MCF 10A (cell line): ENCODE measurements around the gene RTN4R. TPM values are rescaled to one million over a fixed set of nuclear protein-coding genes. Genes with fewer than 3 reads are reported as not detected.

ENCODE experiments used
- BruUV-seq: library from RNA; stranded (reverse); fragments of 400-500 nt; replicated peaks from 2 replicates; lab custom pipeline; 2021; lab: Mats Ljungman, UMichigan
- CTCF ChIA-PET: fragments of 300-600 bp; sonication (Branson Sonifier 250); formaldehyde crosslinking; extraction: SDS; loops from one replicate; lab custom pipeline; 2021; ENCODE audit warnings: antibody characterized with exemption, inconsistent platforms; lab: Yijun Ruan, JAX
- POLR2A ChIA-PET: fragments of 300-600, 350-650 bp; sonication (Branson Sonifier 250); formaldehyde crosslinking; extraction: SDS; loops from one replicate; lab custom pipeline; 2020; ENCODE audit warnings: antibody characterized with exemption, inconsistent platforms; lab: Yijun Ruan, JAX
- DNase-seq: peaks from one replicate; pipeline ENCODE4 v3.0.0-alpha.2; 2018; ENCODE audit not compliant: unreplicated experiment
- H3K27ac Mint-ChIP-seq: one replicate; pipeline ENCODE4 v1.8.0; 2022; ENCODE audit warnings: mild to moderate bottlenecking, low read depth, mixed read lengths; ENCODE audit not compliant: unreplicated experiment
- H3K27me3 Mint-ChIP-seq: one replicate; pipeline ENCODE4 v1.8.0; 2022; ENCODE audit warnings: mixed read lengths; ENCODE audit not compliant: insufficient read depth, unreplicated experiment
- H3K36me3 Mint-ChIP-seq: one replicate; pipeline ENCODE4 v1.8.0; 2022; ENCODE audit warnings: mild to moderate bottlenecking, moderate library complexity, mixed read lengths; ENCODE audit not compliant: insufficient read depth, unreplicated experiment
- H3K4me1 Mint-ChIP-seq: one replicate; pipeline ENCODE4 v1.8.0; 2022; ENCODE audit warnings: mixed read lengths; ENCODE audit not compliant: insufficient read depth, unreplicated experiment
- H3K4me3 Mint-ChIP-seq: one replicate; pipeline ENCODE4 v1.8.0; 2022; ENCODE audit warnings: mild to moderate bottlenecking, moderate library complexity, mixed read lengths; ENCODE audit not compliant: unreplicated experiment
- H3K9me3 Mint-ChIP-seq: one replicate; pipeline ENCODE4 v1.8.0; 2022; ENCODE audit warnings: mixed read lengths; ENCODE audit not compliant: unreplicated experiment
- CTCF ChIP-seq: fragments of 200-600 bp; IDR thresholded peaks from one replicate; pipeline ENCODE4 v1.8.0; 2022; ENCODE audit warnings: antibody characterized with exemption, mild to moderate bottlenecking; ENCODE audit not compliant: unreplicated experiment
- intact Hi-C: fragments of 100-400 bp; cut with micrococcal nuclease; formaldehyde crosslinking; loops from 2 replicates; pipeline ENCODE4 v1.14.1; 2022
- total RNA-seq: library from RNA; stranded (reverse); gene quantifications from 2 replicates; pipeline ENCODE4 v1.2.3, GENCODE V29; 2022

The RTN4R gene
- total RNA-seq, 1 experiment from 2014 or later: 2.7 TPM

GRCh38 chr22:20199413-20199842 lies 68.7 kb downstream of the RTN4R start:
- H3K27me3 Mint-ChIP-seq: no peaks in the 10 kb centered on the region
- H3K4me1 Mint-ChIP-seq: no peaks in the 10 kb centered on the region
- no peaks in the 10 kb centered on the region for H3K9me3 Mint-ChIP-seq
- DNase-seq: no peak
- no TSS peak for BruUV-seq
- H3K4me3 Mint-ChIP-seq: no peak overlapping the region
- ChIA-PET CTCF (interaction anchor here (0.5 kb wide), 1 partner anchor 43 kb away, joined by 3 read pairs; no protein-coding TSS in a partner anchor), POLR2A (no interaction called here)
- intact Hi-C loops: no loop called here
- no peaks in the 10 kb centered on the region for H3K36me3 Mint-ChIP-seq
- no peak overlapping the region for H3K27ac Mint-ChIP-seq
- no peak for TF ChIP-seq CTCF

GRCh38 chr22:20198557-20199319 lies 69.4 kb downstream of the RTN4R start:
- ChIA-PET POLR2A (no interaction called here), CTCF (interaction anchor here (0.5 kb wide), 1 partner anchor 42 kb away, joined by 3 read pairs; no protein-coding TSS in a partner anchor)
- no peak for TF ChIP-seq CTCF
- H3K36me3 Mint-ChIP-seq: no peaks in the 10 kb centered on the region
- BruUV-seq: no TSS peak
- H3K9me3 Mint-ChIP-seq: no peaks in the 10 kb centered on the region
- no peaks in the 10 kb centered on the region for H3K27me3 Mint-ChIP-seq
- no peak overlapping the region for H3K4me3 Mint-ChIP-seq
- no peaks in the 10 kb centered on the region for H3K4me1 Mint-ChIP-seq
- intact Hi-C loops: no loop called here
- DNase-seq: no peak
- H3K27ac Mint-ChIP-seq: no peak overlapping the region

- Mint-ChIP-seq H3K27me3 (no peaks in the 10 kb centered on the region), H3K36me3 (no peaks in the 10 kb centered on the region), H3K27ac (no peak overlapping the region), H3K9me3 (no peaks in the 10 kb centered on the region), H3K4me3 (no peak overlapping the region), H3K4me1 (no peaks in the 10 kb centered on the region)
- no TSS peak for BruUV-seq
- intact Hi-C loops: no loop called here
- no peak for TF ChIP-seq CTCF
- DNase-seq: no peak
- CTCF ChIA-PET: interaction anchor here (0.7 to 0.9 kb wide), 2 partner anchors 41 to 42 kb away, joined by 3 to 4 read pairs; no protein-coding TSS in a partner anchor
- POLR2A ChIA-PET: interaction anchor here (0.6 kb wide), 1 partner anchor 230 kb away, joined by 3 read pairs; no protein-coding TSS in a partner anchor
Observed at GRCh38 chr22:20197407-20198030, 70.6 kb downstream of the RTN4R start.
